Measurements from ENCODE around the gene RAET1L. TPM values are rescaled to one million over a fixed set of nuclear protein-coding genes. Genes with fewer than 3 reads are reported as not detected.

Gene RAET1L
- total and polyA plus RNA-seq, 9 of the 15 experiments (the other 6 are each of a cell fraction or from before 2014, with no cell fraction given): not detected

DNA sequence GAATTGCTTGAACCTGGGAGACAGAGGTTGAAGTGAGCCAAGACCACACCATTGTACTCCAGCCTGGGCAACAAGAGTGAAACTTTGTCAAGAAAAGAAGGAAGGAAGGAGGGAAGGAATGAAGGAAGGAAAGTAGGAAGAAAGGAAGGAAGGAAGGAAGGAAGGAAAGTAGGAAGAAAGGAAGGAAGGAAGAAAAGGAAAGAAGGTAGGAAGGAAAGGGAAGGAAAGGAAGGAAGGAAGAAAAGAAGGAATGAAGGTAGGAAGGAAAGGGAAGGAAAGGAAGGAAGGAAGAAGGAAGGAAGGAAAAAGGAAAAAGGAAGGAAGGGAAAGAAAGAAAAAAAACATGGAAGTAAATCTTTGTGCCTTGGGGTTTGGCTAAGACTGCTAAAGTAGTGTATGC lies 49.9 kb downstream of the RAET1L start (continued):
- 0 out of 2 replicates have a peak, but pooled peaks have one; percentile 42 for TF ChIP-seq LARP7 (IDR thresholded peaks at IDR 0.05)
- peak; percentile 47 for TF ChIP-seq ARHGAP35 (IDR thresholded peaks at IDR 0.05; ENCODE audit: partially characterized antibody)
- TF ChIP-seq, protein P1, sequence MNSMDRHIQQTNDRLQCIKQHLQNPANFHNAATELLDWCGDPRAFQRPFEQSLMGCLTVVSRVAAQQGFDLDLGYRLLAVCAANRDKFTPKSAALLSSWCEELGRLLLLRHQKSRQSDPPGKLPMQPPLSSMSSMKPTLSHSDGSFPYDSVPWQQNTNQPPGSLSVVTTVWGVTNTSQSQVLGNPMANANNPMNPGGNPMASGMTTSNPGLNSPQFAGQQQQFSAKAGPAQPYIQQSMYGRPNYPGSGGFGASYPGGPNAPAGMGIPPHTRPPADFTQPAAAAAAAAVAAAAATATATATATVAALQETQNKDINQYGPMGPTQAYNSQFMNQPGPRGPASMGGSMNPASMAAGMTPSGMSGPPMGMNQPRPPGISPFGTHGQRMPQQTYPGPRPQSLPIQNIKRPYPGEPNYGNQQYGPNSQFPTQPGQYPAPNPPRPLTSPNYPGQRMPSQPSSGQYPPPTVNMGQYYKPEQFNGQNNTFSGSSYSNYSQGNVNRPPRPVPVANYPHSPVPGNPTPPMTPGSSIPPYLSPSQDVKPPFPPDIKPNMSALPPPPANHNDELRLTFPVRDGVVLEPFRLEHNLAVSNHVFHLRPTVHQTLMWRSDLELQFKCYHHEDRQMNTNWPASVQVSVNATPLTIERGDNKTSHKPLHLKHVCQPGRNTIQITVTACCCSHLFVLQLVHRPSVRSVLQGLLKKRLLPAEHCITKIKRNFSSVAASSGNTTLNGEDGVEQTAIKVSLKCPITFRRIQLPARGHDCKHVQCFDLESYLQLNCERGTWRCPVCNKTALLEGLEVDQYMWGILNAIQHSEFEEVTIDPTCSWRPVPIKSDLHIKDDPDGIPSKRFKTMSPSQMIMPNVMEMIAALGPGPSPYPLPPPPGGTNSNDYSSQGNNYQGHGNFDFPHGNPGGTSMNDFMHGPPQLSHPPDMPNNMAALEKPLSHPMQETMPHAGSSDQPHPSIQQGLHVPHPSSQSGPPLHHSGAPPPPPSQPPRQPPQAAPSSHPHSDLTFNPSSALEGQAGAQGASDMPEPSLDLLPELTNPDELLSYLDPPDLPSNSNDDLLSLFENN (IDR thresholded peaks at IDR 0.05; ENCODE audit: low read depth in 2 of 2, low read length in 2 of 2): no peak
- TF ChIP-seq, protein P2, sequence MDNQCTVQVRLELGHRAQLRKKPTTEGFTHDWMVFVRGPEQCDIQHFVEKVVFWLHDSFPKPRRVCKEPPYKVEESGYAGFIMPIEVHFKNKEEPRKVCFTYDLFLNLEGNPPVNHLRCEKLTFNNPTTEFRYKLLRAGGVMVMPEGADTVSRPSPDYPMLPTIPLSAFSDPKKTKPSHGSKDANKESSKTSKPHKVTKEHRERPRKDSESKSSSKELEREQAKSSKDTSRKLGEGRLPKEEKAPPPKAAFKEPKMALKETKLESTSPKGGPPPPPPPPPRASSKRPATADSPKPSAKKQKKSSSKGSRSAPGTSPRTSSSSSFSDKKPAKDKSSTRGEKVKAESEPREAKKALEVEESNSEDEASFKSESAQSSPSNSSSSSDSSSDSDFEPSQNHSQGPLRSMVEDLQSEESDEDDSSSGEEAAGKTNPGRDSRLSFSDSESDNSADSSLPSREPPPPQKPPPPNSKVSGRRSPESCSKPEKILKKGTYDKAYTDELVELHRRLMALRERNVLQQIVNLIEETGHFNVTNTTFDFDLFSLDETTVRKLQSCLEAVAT (IDR thresholded peaks at IDR 0.05): 0 out of 4 replicates have a peak, but pooled peaks of 1 of the 2 experiments have one; percentile 47
- no peak for TF ChIP-seq PCBP1 (IDR thresholded peaks at IDR 0.05; ENCODE audit: low read depth, low read length, poor library complexity, severe bottlenecking)
- peak; percentile 74; the same call in 1 of the 2 replicates for TF ChIP-seq OTX1 (CRISPR knock-in tag; IDR thresholded peaks at IDR 0.05)
- no peak for TF ChIP-seq ZNF707 (CRISPR knock-in tag; conservative IDR thresholded peaks at IDR 0.05)
- TF ChIP-seq, protein P3, sequence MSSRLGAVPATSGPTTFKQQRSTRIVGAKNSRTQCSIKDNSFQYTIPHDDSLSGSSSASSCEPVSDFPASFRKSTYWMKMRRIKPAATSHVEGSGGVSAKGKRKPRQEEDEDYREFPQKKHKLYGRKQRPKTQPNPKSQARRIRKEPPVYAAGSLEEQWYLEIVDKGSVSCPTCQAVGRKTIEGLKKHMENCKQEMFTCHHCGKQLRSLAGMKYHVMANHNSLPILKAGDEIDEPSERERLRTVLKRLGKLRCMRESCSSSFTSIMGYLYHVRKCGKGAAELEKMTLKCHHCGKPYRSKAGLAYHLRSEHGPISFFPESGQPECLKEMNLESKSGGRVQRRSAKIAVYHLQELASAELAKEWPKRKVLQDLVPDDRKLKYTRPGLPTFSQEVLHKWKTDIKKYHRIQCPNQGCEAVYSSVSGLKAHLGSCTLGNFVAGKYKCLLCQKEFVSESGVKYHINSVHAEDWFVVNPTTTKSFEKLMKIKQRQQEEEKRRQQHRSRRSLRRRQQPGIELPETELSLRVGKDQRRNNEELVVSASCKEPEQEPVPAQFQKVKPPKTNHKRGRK (tag; IDR thresholded peaks at IDR 0.05): peak; percentile 96
- TF ChIP-seq, protein P4, sequence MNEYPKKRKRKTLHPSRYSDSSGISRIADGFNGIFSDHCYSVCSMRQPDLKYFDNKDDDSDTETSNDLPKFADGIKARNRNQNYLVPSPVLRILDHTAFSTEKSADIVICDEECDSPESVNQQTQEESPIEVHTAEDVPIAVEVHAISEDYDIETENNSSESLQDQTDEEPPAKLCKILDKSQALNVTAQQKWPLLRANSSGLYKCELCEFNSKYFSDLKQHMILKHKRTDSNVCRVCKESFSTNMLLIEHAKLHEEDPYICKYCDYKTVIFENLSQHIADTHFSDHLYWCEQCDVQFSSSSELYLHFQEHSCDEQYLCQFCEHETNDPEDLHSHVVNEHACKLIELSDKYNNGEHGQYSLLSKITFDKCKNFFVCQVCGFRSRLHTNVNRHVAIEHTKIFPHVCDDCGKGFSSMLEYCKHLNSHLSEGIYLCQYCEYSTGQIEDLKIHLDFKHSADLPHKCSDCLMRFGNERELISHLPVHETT (CRISPR knock-in tag; conservative IDR thresholded peaks at IDR 0.05 in 1 of 2, IDR thresholded peaks at IDR 0.05 in 1 of 2): no peak
- 0 out of 2 replicates have a peak, but pooled peaks have one; percentile 39 for TF ChIP-seq THRAP3 (IDR thresholded peaks at IDR 0.05; ENCODE audit: borderline replicate concordance)
- TF ChIP-seq, protein P5, sequence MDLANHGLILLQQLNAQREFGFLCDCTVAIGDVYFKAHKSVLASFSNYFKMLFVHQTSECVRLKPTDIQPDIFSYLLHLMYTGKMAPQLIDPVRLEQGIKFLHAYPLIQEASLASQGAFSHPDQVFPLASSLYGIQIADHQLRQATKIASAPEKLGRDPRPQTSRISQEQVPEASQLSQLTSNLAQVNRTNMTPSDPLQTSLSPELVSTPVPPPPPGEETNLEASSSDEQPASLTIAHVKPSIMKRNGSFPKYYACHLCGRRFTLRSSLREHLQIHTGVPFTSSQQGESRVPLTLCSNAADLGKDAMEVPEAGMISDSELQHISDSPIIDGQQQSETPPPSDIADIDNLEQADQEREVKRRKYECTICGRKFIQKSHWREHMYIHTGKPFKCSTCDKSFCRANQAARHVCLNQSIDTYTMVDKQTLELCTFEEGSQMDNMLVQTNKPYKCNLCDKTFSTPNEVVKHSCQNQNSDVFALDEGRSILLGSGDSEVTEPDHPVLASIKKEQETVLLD (IDR thresholded peaks at IDR 0.05): peak; percentile 47; the same call in 1 of the 2 replicates
- no peak for TF ChIP-seq ZKSCAN3 (CRISPR knock-in tag; IDR thresholded peaks at IDR 0.05)
- peak; percentile 39; the same call in 1 of the 2 replicates for TF ChIP-seq EHMT2 (IDR thresholded peaks at IDR 0.05)
- TF ChIP-seq, protein P6, sequence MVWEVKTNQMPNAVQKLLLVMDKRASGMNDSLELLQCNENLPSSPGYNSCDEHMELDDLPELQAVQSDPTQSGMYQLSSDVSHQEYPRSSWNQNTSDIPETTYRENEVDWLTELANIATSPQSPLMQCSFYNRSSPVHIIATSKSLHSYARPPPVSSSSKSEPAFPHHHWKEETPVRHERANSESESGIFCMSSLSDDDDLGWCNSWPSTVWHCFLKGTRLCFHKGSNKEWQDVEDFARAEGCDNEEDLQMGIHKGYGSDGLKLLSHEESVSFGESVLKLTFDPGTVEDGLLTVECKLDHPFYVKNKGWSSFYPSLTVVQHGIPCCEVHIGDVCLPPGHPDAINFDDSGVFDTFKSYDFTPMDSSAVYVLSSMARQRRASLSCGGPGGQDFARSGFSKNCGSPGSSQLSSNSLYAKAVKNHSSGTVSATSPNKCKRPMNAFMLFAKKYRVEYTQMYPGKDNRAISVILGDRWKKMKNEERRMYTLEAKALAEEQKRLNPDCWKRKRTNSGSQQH (CRISPR knock-in tag; IDR thresholded peaks at IDR 0.05): 0 out of 2 replicates have a peak, but pooled peaks have one; percentile 63
- TF ChIP-seq MTA1 (IDR thresholded peaks at IDR 0.05; ENCODE audit: borderline replicate concordance): peak; percentile 54
- peak; percentile 54; the same call in 1 of the 2 replicates for TF ChIP-seq ELF4 (CRISPR knock-in tag; IDR thresholded peaks at IDR 0.05)
- TF ChIP-seq MCM3 (IDR thresholded peaks at IDR 0.05): 0 out of 2 replicates have a peak, but pooled peaks have one; percentile 76
- TF ChIP-seq CBFA2T3 (IDR thresholded peaks at IDR 0.05): 0 out of 2 replicates have a peak, but pooled peaks have one; percentile 8

Measured in K562 (cell line).